Renal cortical epithelial cell (primary cell): ENCODE data around the gene REX1BD. TPM values are rescaled to one million over a fixed set of nuclear protein-coding genes. Genes with fewer than 3 reads are reported as not detected.

ENCODE experiments used
- DNase-seq: peaks from one replicate; pipeline ENCODE4 v3.0.0-alpha.2; 2011; ENCODE audit warnings: low read depth
- total RNA-seq: library from RNA; depleted of rRNA; stranded (reverse); fragments of >200 nt; gene quantifications from 2 replicates; pipeline ENCODE4 v1.2.3, GENCODE V29; 2014

The REX1BD gene
- total RNA-seq, 1 donor from 2014 or later, result 30.2 TPM

DNA sequence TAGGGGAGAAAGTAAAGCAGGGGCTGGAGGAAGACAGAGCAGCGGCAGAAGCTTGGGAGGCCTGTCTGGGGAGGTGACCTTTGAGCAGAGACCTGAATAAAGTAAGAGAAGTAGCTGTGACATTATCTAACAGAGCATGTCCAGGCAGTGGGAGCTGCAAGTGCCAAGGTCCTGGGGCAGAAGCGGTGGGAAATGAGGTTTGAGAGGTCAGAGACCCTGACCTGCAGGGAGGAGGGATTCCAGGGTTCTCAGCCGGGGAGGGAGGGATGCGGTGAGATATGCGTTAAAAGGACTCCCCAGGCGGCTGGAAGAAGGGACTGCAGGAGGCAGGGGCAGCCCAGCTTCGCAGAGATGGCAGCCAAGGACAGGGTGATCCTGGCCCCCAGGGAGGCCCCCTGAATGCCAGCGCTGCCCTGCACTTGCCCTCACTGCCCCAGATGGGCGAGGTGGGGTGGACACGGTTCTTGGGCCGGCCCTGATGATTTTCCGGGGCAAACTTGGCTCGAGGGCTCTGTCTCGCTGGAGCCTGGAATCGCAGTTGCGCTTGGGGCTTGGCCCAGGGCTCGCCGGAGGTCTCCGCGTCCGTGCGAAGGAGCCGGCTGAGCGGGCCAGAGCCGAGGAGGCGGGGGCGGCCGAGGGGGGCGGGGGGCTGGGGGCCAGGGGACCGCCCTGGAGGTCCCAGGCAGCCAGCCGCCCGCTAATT, 14.8 kb downstream of the REX1BD start:
- no peak for DNase-seq

DNA sequence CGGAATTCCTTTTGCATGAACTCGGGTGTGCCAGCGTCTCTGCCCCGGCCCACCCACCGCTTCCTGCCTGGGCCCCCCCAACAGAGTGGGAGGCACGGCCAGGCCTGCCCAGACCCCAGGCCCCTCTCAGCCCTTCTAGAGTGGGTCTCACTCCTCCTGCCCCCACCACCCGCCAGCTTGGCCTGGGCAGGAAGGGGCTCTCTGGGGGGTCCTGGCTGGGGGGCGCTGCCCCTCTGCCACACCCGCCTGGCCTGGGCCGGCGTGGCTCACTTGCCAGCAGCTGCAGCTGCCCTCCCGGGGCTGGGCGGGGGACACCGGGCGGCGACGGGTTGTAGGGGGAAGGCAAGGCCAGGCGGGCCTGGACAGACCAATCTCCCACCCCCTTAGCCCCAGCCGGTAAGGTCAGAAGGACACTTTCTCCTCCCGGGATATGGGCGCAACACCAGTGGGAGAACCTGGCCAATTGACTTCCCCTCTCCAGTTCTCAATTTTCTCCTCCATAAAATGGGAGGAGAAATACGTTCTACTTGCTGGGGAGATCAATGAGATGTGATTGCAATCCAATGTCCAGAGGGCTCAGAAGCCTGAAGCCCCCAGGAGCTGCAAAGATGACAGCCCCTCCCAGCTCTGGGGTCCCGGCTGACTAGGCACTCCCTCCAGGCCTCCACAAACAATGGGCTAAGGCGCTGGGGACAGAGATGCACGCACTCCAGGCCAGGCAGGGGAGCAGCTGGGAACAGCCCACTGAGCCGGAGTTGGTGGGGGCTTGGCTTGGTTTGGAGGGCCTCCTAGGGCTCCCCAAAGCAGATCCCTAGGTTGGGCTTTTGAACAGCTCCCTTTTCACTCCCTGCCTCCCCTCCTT, 15.6 kb downstream of the REX1BD start:
- DNase-seq, result no peak

DNA sequence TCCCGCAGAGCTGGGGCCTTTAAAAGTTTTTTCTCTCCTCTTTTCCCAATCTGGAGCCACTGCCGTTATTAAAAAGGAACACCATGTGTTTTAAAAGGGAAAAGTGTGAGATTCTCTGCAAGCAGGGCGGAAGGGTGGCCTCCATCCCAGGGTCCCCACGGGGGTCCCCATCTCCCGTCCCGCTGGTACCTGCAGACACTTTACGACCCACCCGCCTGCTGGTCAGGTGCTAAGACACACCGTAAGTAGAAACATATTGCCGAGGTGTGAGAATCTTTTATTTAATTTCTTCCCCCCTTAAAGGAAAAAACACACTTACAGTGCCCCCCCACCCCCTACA, 16.2 kb downstream of the REX1BD start:
- DNase-seq, result no peak

DNA sequence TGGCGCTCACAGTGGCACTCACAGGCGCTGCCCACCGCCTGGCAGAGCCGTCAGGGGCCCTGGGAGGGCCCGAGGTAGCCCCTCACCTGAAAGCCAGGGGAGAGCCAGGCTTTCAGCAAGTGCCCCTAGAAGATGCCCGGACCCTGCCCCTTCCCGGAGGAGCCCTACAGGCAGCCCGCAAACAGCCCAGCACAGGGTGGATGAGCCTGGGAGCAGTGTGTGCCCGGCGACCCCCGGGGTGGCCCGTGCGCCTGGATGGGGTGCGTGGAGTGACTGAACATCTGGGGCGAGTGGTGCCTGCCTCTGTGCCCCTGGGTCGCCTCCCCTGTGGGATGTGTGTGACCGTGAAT, 16.6 kb downstream of the REX1BD start:
- no peak for DNase-seq

DNA sequence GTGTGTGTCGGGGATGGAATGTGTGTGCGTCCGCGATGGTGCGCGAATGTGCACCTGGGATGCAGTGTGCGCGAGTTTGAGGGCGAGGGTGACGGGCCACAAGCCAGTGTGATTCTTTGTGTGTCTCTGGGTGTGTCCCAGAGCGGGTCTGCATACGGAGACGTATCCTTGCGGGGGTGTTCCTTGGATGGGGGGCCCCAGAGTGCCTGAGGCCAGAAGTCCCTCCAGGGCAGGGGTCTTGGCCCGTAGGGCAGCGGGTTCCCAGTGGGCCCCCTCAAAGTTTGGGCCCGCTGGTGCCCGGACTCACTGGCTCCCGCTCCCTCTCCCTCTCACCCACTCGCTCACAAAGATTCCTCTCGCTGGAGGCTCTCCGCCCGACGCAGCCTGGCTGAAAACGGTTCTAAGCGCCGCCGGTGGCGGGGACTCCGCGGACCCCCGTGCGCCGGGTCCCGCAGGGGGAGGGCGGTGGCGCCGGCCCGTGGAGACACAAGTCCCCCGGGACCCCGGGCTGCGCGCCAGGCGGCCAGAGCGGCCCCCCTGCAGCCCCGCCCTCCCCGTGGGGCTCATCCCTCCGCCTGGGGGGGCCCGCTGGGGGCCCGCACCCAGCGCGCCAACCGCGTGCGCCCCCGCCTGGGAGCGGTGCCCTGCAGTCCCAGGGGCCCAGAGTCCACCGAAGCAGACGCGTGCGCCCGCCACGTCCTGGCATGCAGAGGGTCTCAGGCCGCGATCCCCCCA, 17.1 kb downstream of the REX1BD start:
- no peak for DNase-seq

DNA sequence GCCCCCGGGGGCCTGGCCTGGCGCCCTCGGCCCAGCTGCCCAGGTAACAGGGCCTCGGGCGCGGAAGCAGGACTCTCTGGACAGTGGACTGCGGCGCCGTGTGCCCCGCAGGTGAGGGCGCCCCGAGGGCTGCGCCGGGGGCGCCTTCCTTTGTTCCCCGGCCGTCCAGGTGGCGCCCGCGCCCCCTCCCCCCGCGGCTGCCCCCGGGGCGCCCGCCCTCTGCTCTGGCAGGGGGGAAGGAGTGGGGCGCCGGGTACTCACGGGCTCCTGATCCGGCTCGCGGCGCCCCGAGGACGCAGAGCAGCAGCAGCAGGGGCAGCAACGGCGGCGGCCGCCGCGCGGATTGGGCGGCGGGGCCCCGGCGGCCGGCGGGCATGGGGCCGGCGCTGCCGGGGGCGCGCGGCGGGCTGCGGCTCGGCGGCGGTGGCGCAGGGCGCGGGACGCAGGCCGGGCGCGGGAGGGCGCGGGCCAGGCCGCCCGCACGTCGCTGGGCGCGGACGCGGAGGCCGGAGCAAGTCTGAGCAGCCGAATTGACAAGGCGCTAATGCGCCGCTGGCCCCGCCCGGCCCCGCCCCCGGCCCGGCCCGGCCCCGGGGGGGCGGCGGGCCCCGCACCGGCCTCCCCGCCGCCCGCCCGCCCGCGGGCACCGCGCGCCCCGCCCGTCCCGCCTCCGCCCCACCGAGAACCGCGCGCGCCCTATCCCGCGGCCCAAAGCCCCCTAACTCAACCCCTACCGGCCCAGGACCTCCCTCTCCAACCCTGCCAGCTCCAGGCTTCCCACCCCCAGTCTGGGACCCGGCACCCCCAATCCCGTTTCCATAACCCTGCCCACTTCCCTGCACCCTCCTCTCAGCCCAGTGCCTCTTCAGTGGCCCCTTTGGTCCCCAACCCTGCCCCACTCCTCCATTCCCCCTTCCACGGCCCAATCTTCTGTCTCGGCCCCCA, 18.0 kb downstream of the REX1BD start, which contains the start of gene CRLF1:
TSS of gene CRLF1 (minus strand) at position 519 of the 945 bp plus-strand sequence. CDS start at position 376, 143 bp downstream.
- no peak for DNase-seq

DNA sequence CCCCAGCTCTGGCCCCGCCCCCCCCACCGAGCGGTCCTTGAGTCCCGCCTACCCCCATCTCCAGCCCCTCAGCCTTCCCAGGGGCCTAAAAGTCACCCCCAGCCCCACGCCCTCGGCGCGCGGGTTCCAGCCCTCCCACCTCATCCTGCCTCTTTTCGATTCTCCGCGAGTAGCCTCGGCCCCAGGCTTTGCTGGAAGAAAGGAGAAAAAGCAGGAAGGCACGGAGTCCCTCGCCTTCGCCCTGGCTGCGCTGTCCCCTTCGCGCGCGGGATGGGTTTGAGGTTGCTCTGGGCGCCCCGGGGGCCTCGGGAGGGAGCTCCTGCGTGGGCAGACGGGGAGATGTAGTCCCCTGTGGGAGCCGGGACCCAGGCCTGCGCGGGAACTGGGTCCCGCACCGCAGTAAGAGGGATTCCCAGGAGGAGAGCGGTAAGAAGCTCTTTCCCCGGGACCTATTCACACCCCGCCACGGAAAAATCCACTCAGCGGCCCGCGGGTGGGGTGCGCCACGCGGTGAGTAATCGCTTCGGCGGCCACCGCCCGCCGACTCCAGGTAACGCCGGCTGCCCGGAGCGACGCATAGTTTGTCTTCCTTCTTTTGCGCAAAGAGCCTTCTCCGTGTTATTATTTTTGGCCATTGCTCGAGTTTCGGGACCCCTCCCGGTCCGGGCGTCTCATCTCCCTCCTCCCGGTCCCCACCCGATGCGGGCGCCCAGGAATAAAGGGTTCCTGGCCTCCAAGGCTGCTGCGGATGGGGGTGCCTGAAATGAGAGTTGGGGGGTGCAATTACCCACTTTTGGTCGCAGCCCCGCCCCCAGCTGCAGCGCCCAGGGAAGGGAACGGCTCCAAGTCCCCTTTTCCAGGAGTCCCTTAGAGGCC, 18.9 kb downstream of the REX1BD start:
- no peak for DNase-seq

DNA sequence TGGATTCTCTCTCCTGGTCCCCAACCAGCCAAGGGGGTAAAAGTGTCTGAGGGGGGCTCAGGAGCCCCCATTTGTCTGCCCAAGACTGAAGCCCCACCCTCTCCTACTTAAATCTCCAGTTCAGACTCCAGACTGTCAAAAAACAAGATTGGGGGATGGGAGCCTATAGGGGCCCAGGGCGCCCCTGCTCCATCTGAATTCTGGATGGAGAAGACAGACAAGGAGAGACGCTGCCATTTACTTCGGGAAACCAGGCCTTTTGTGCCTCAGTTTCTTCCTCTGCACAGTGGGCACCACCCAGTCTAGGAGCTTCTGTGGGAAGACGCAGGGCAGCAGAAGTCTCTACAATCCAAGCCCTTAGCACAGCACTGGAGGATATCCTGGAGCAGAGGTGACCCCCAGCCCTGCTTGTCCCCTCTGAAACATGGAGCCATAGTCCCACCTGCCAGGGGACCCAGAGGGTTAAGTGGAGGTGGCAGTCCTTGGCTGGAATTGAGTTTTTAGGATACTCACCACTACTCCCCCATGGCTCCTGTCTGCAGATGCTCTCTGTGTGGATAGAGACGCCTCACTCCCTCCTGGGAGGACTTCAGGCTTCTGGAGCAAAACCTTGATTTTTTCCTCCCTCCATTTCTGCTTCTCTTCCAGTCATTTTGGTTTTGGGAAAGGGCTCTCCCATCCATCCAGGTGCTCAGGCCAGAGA, 19.7 kb downstream of the REX1BD start:
- no peak for DNase-seq

DNA sequence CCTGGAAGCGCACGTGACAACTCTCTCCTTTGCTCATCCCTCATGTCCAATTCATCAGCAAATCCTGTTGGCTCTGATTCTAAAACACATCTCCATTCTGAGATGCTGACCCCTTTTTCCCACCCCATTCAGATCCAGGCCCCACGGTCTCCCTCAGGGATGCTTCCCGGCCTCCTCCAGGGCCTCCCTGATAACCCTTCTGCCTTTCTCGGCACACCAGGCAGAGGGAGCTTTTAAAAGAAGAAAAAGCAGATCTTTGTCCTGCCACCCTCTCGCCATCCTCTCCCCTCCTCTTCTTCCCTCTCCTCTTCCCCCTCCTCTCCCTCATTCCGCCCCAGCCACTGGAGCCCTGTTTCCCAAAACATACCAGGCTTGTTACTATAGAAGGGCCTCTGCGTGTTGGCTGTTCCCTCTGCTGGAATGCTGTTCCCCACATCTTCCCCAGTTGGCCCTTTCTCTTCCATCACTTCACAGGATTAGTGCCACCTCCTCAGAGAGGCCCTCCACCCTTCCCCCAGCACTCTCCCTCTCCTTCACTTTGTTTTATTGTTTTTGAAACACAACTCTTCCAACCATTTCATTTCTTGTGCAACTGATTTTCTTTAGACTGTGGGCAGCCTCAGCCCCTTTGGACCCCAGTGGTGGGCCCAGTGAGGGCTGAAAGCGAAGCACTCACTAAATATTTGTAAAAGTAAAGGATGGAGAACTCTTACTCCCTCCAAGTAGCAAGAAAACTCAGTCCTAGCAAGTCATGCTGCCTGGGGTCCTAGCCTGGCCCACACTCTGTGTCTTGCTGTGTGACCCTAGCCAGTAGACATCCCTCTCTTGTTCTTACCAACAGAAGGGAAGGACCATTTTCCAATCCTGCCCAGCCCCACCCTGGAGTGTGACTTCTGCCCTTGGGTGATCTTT, 20.5 kb downstream of the REX1BD start:
- DNase-seq, result no peak

DNA sequence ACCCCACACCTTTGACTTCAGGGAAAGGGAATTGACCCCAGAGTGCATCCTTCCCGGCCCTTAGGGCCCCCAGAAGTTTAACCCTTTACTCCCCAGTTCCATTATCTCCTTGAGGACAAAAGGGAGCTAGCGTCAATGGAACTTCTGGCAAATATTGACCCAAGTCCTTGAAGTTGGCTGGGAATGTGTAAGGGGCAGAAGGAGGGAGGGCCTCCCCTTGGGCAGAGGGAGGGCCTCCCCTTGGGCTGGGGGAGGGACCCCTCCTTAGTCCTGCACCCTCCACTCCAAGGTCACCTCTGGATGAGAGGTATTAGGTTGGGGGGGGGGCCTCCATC, 21.1 kb downstream of the REX1BD start:
- no peak for DNase-seq

DNA sequence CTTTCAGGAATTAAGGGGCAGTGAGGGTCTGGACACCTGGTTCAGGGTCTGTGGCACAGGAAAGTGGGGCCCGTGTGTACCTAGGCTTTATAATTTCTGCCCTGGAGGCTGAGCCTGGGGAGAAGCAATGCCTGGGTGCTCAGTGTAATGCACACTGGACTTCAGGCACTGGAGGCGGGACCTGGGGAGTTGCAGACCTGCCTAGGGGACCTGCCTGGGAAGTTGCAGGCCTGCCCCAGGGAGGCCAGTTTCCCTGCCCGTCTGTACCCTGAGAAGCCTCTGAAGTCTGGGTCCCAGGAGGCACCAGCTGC, 21.6 kb downstream of the REX1BD start:
- no peak for DNase-seq

DNA sequence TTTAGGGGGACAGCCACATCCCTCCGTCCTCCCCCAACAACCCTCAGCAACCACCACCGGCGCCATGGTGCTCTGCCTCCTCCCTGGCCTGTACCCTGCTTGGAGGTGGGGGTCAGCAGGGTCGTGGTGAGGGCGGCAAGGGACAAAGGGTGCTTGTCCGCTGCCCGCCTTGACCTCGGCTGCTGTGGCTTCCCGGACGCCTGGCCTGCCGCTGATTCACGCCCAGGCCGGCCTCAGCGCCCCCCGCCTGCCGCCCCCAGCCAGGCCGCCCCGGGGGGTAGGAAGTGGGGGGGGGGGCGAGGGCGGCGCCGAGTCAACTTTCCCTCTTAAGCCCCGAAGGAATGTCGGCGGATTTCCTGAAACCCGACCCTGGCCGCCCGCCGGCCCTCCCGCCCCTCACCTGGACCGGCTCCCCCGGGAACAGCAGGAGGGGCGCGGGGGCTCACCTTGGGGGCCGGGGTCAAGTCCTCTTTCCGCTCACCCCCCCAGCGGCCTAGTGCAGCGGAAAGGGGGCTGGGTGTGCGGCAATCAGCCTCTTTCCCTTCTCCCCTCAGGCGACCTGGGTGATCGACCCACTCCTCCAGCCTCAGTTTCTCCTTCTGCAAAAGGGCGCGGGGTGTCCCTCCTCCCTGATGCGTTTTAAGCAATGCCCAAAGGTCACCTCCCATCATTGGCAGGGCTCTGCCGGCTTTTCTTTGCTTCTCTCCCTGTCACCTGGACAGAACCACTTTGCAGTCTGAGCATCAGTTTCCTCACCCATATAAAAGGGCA, 22.1 kb downstream of the REX1BD start:
- no peak for DNase-seq

DNA sequence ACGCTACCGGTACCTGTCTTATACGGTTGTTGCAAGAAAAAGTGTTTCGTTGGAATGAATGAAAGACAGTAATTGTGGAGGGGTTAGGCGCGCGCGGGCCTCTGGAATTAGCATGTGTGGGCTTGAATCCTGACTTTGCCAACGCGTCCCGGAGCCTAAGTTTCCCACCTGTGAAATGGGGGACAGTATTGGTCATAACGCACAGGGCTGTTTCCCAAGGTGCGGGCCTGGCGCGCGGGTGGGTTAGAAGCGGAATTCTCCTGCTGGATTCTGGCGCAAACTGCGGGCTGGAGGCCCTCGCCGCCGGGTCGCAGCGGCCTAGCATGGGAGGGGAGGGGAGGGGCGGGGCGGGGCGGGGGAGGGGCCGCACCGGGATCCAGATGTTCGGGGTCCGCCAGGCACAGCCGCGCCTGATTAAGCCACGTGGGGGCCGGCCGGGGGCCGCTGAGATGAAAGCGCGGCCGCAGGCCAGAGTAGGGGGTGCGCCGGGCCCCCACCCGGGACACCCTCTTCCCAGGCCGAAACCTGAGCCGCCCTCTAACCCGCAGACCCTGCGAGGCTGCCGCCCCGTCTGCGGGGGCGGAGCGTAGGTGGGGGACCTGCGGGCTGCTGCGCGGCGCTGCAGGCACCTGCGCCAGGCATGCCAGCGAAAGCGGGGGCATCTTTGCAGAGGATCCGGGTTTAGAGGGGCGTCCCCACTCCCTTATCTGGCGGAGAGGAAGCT, 22.9 kb downstream of the REX1BD start:
- DNase-seq, result no peak

DNA sequence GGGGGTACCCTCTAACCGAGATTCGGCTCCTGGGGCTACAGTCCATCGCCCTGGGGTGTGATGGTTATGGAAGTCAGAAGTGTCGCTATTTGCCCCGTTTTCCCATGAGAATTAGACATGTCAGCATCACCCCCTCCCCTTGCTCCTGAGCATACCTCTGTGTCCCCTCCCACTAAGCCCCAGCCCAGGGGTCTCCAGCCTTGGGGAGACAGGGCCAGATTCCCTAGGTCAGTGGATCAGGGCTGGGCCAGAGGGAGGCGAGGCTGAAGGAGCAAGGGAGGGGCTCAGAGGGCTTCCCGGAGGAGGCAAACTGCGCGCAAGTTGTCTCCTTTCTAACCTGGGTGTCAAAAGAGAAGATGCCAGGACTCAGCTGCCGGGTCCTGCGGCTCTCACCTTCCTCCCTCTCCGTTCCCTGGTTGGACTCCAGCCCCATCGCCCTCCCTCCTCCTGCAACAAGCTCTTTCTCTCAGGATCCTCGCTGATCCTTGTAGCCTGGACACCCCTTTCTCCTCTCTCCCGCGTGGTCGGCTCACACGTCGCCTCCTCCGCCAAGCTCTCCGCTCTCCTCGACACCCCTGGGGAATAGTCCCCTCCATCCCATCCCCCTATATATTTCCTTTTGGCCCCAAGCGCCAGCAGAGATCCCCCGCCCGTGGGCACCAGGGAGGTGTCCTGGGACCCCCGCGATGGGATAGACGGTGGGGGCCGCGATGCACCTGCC, 23.6 kb downstream of the REX1BD start:
- no peak for DNase-seq

DNA sequence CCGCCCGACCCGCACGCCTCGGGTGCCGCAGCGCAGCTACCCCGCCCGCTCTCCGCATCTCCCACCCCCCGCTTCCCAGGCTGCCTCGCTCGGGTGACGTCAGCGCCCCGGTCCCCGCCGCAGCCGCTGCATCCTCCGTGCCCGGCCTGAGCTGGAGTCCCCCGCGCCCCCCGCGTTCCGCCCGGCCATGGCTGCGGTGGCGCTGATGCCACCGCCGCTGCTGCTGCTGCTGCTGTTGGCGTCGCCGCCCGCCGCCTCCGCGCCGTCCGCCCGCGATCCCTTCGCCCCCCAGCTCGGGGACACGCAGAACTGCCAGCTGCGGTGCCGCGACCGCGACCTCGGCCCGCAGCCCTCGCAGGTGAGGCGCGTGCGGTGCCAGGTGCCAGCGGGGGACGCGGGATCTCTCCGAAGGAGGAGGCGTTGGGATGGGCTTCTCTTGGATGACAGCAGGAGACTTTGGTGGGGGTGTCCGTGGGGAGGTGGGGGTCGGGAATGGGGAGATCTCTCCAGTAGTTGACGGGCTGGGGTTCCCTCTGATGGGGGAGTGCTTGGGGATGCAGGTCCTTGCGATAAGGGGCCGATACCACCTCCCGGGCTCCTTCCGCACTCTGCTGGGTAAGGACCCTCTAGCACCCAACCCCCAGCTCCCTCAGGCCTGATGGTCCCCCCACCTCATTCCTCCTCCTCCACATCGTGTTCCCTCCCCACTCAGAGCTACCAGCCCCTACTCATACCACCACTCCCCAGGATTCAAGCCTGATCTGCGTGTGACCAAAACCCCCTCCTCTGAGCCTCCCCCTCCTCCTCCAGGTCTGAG, 24.4 kb downstream of the REX1BD start, which contains the start of gene TMEM59L:
TSS of gene TMEM59L (plus strand) at position 99 of the 817 bp plus-strand sequence. CDS start at position 188, 89 bp downstream.
- DNase-seq, result no peak
